CD8-positive, alpha-beta memory T cell (primary cell): ENCODE data around the gene IL1RAPL1. TPM values are rescaled to one million over a fixed set of nuclear protein-coding genes. Genes with fewer than 3 reads are reported as not detected.

Experiments
- CTCF ChIA-PET: fragments of 350-600 bp; sonication (Branson Sonifier 250); formaldehyde crosslinking; loops from one replicate; lab custom pipeline; 2021; ENCODE audit warnings: antibody characterized with exemption; lab: Charles Lee
- POLR2A ChIA-PET: fragments of 350-600 bp; sonication (Branson Sonifier 250); formaldehyde crosslinking; loops from one replicate; lab custom pipeline; 2021; ENCODE audit warnings: antibody characterized with exemption; lab: Charles Lee
- DNase-seq, 5 donors: peaks; one replicate each; pipeline versions ENCODE4 v3.0.0 to v3.0.0-alpha.2; 2020 to 2022; ENCODE audit warnings: mixed read lengths in 1 of 5
- H3K27ac ChIP-seq: one replicate; pipeline ENCODE4 v1.7.0; 2013; ENCODE audit warnings: low read depth, mild to moderate bottlenecking, low read length, moderate library complexity
- H3K27me3 ChIP-seq: 2 replicates; pipeline ENCODE4 v1.7.0; 2013; ENCODE audit warnings: low read length, mild to moderate bottlenecking; ENCODE audit not compliant: insufficient read depth, poor library complexity, severe bottlenecking
- H3K36me3 ChIP-seq: 2 replicates; pipeline ENCODE4 v1.7.0; 2013; ENCODE audit warnings: mild to moderate bottlenecking, low read length, moderate library complexity; ENCODE audit not compliant: insufficient read depth
- H3K4me1 ChIP-seq: 2 replicates; pipeline ENCODE4 v1.7.0; 2013; ENCODE audit warnings: mild to moderate bottlenecking, low read length, moderate library complexity; ENCODE audit not compliant: insufficient read depth
- H3K4me3 ChIP-seq: 2 replicates; pipeline ENCODE4 v1.7.0; 2013; ENCODE audit warnings: mild to moderate bottlenecking, low read length
- H3K9me3 ChIP-seq: 2 replicates; pipeline ENCODE4 v1.7.0; 2013; ENCODE audit warnings: mild to moderate bottlenecking, low read length
- H3K27ac Mint-ChIP-seq, 8 donors: one replicate each; pipeline ENCODE4 v1.8.0; 2020 to 2021; ENCODE audit warnings: mixed read lengths in 8 of 8, mild to moderate bottlenecking in 6 of 8, inconsistent platforms in 3 of 8, moderate library complexity in 3 of 8
- H3K27me3 Mint-ChIP-seq, 2 donors: one replicate each; pipeline ENCODE4 v1.8.0; 2020 to 2021; ENCODE audit warnings: mixed read lengths in 2 of 2, mild to moderate bottlenecking in 1 of 2, moderate library complexity in 1 of 2
- H3K36me3 Mint-ChIP-seq, 3 donors: one replicate each; pipeline ENCODE4 v1.8.0; 2020 to 2021; ENCODE audit warnings: mixed read lengths in 3 of 3, inconsistent platforms in 1 of 3, mild to moderate bottlenecking in 1 of 3
- H3K4me1 Mint-ChIP-seq, 3 donors: one replicate each; pipeline ENCODE4 v1.8.0; 2020 to 2021; ENCODE audit warnings: mixed read lengths in 3 of 3, inconsistent platforms in 1 of 3, mild to moderate bottlenecking in 1 of 3
- H3K4me3 Mint-ChIP-seq, 7 donors: one replicate each; pipeline ENCODE4 v1.8.0; 2020 to 2021; ENCODE audit warnings: mixed read lengths in 7 of 7, mild to moderate bottlenecking in 6 of 7, moderate library complexity in 4 of 7, inconsistent platforms in 2 of 7
- H3K9me3 Mint-ChIP-seq, 5 donors: one replicate each; pipeline ENCODE4 v1.8.0; 2020 to 2022; ENCODE audit warnings: mixed read lengths in 5 of 5, mild to moderate bottlenecking in 3 of 5, moderate library complexity in 2 of 5, inconsistent platforms in 1 of 5
- polyA plus RNA-seq: library from polyadenylated mRNA; unstranded; fragments of 300-500 nt; fragmentation: Illumina TruSeq; gene quantifications from one replicate; pipeline ENCODE4 v1.2.3, GENCODE V29; 2021
- total RNA-seq, 2 experiments: library from RNA; stranded (reverse); gene quantifications; one replicate each; pipeline ENCODE4 v1.2.3, GENCODE V29; 2021

Gene IL1RAPL1
- total and polyA plus RNA-seq, 3 experiments from 2014 or later: not detected

- POLR2A ChIA-PET: no interaction called here
- no peaks in the 10 kb centered on the region for H3K4me1 ChIP-seq
- CTCF ChIA-PET: no interaction called here
These were observed 256.6 kb downstream of the IL1RAPL1 start for GRCh38 chrX:28843817-28844216.

GRCh38 chrX:28847423-28847822 is 260.2 kb downstream of the IL1RAPL1 start:
- Histone ChIP-seq H3K4me1 (no peaks in the 10 kb centered on the region), H3K4me3 (no peak overlapping the region), H3K9me3 (no peaks in the 10 kb centered on the region), H3K27ac (no peak overlapping the region), H3K27me3 (no peaks in the 10 kb centered on the region), H3K36me3 (no peaks in the 10 kb centered on the region)
- no peak for DNase-seq
- peaks cover 0 to 5% (median 4%) of the 10 kb centered on the region in 5 donors for H3K9me3 Mint-ChIP-seq
- H3K36me3 Mint-ChIP-seq: no peaks in the 10 kb centered on the region
- no peak overlapping the region for H3K27ac Mint-ChIP-seq
- no peak overlapping the region for H3K4me3 Mint-ChIP-seq
- H3K4me1 Mint-ChIP-seq: no peaks in the 10 kb centered on the region
- ChIA-PET CTCF (no interaction called here), POLR2A (no interaction called here)
- no peaks in the 10 kb centered on the region for H3K27me3 Mint-ChIP-seq

More at GRCh38 chrX:28843817-28844216, 256.6 kb downstream of the IL1RAPL1 start:
- Mint-ChIP-seq H3K36me3 (no peaks in the 10 kb centered on the region), H3K9me3 (peaks cover 0 to 5% (median 4%) of the 10 kb centered on the region in 5 donors), H3K27me3 (no peaks in the 10 kb centered on the region), H3K4me3 (no peak overlapping the region), H3K4me1 (no peaks in the 10 kb centered on the region), H3K27ac (no peak overlapping the region)
- Histone ChIP-seq H3K36me3 (no peaks in the 10 kb centered on the region), H3K27me3 (no peaks in the 10 kb centered on the region), H3K27ac (no peak overlapping the region), H3K9me3 (no peaks in the 10 kb centered on the region), H3K4me3 (no peak overlapping the region)
- DNase-seq: no peak

GRCh38 chrX:28848707-28849106 is 261.5 kb downstream of the IL1RAPL1 start:
- no peak for DNase-seq
- Histone ChIP-seq H3K9me3 (no peaks in the 10 kb centered on the region), H3K4me1 (no peaks in the 10 kb centered on the region), H3K27ac (no peak overlapping the region), H3K36me3 (no peaks in the 10 kb centered on the region), H3K4me3 (no peak overlapping the region), H3K27me3 (no peaks in the 10 kb centered on the region)
- no peaks in the 10 kb centered on the region for H3K36me3 Mint-ChIP-seq
- no peak overlapping the region for H3K4me3 Mint-ChIP-seq
- peaks cover 0 to 5% (median 5%) of the 10 kb centered on the region in 5 donors for H3K9me3 Mint-ChIP-seq
- no peaks in the 10 kb centered on the region for H3K27me3 Mint-ChIP-seq
- H3K4me1 Mint-ChIP-seq: no peaks in the 10 kb centered on the region
- CTCF ChIA-PET: no interaction called here
- POLR2A ChIA-PET: no interaction called here
- no peak overlapping the region for H3K27ac Mint-ChIP-seq

DNA sequence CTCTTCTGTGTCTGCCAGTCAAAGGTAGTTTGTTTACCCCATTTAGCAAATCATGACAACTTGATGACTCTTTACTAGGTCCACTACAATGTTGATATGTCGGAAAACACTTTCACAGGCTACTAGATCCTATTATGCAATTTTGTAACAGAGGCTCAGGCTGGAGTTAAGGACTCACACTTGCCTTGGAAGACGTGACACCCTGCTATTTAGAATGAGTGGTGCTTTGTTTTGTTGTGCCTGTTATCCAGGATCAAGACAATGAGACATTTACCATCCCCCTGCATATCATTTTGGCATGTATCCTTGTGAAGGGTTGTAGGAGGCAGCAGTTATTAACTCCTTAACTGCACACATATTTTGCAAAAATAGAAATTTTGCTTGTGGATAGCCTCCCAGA is 263.7 kb downstream of the IL1RAPL1 start:
- H3K27me3 ChIP-seq: no peaks in the 10 kb centered on the region
- H3K9me3 Mint-ChIP-seq: peaks cover 3 to 9% (median 5%) of the 10 kb centered on the region in 5 donors
- ChIA-PET CTCF (no interaction called here), POLR2A (no interaction called here)
- H3K27ac ChIP-seq: no peak overlapping the region
- H3K36me3 Mint-ChIP-seq: no peaks in the 10 kb centered on the region
- peaks cover 0 to 1% of the 10 kb centered on the region in 2 donors for H3K27me3 Mint-ChIP-seq
- H3K9me3 ChIP-seq: no peaks in the 10 kb centered on the region
- no peak for DNase-seq
- no peak overlapping the region for H3K27ac Mint-ChIP-seq
- no peaks in the 10 kb centered on the region for H3K4me1 ChIP-seq
- no peak overlapping the region for H3K4me3 ChIP-seq
- no peaks in the 10 kb centered on the region for H3K4me1 Mint-ChIP-seq
- no peak overlapping the region for H3K4me3 Mint-ChIP-seq
- no peaks in the 10 kb centered on the region for H3K36me3 ChIP-seq

GRCh38 chrX:28851871-28852270 is 264.6 kb downstream of the IL1RAPL1 start:
- Histone ChIP-seq H3K4me3 (no peak overlapping the region), H3K27ac (no peak overlapping the region), H3K4me1 (no peaks in the 10 kb centered on the region), H3K36me3 (no peaks in the 10 kb centered on the region), H3K9me3 (no peaks in the 10 kb centered on the region), H3K27me3 (no peaks in the 10 kb centered on the region)
- DNase-seq: no peak
- no peak overlapping the region for H3K4me3 Mint-ChIP-seq
- H3K27ac Mint-ChIP-seq: no peak overlapping the region
- CTCF ChIA-PET: no interaction called here
- POLR2A ChIA-PET: no interaction called here
- no peaks in the 10 kb centered on the region for H3K4me1 Mint-ChIP-seq
- H3K27me3 Mint-ChIP-seq: peaks cover 0 to 1% of the 10 kb centered on the region in 2 donors
- H3K36me3 Mint-ChIP-seq: no peaks in the 10 kb centered on the region
- H3K9me3 Mint-ChIP-seq: peaks cover 3 to 10% (median 7%) of the 10 kb centered on the region in 5 donors

DNA sequence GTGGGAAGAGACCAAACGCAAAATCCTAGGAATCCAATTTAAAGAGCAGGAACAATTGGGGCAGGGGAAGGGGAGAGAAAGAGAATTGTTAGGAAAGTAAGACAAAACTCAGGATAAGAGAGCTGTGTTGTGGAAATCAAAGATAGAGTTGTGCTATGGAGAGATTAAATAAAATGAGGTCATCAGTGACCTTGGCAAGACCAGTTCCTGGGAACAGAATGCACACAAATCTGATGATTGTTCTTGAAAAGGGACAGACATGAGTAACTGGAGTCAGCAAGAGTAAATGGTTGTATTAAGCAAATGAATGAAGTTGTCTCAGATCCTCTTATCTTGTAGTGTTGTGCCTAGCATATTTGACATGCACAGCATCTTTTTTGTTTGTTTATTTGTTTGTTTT is 267.4 kb downstream of the IL1RAPL1 start:
- H3K27ac Mint-ChIP-seq: no peak overlapping the region
- H3K9me3 Mint-ChIP-seq: peaks cover 3 to 11% (median 5%) of the 10 kb centered on the region in 5 donors
- H3K4me1 ChIP-seq: no peaks in the 10 kb centered on the region
- ChIA-PET CTCF (no interaction called here), POLR2A (no interaction called here)
- H3K27ac ChIP-seq: no peak overlapping the region
- H3K36me3 Mint-ChIP-seq: no peaks in the 10 kb centered on the region
- peaks cover 0 to 1% of the 10 kb centered on the region in 2 donors for H3K27me3 Mint-ChIP-seq
- no peaks in the 10 kb centered on the region for H3K9me3 ChIP-seq
- no peak overlapping the region for H3K4me3 Mint-ChIP-seq
- H3K27me3 ChIP-seq: no peaks in the 10 kb centered on the region
- H3K4me3 ChIP-seq: no peak overlapping the region
- DNase-seq: no peak
- no peaks in the 10 kb centered on the region for H3K4me1 Mint-ChIP-seq
- H3K36me3 ChIP-seq: no peaks in the 10 kb centered on the region

- Histone ChIP-seq H3K4me3 (no peak overlapping the region), H3K9me3 (no peaks in the 10 kb centered on the region), H3K27ac (no peak overlapping the region), H3K36me3 (no peaks in the 10 kb centered on the region), H3K4me1 (no peaks in the 10 kb centered on the region), H3K27me3 (no peaks in the 10 kb centered on the region)
- CTCF ChIA-PET: no interaction called here
- POLR2A ChIA-PET: no interaction called here
- DNase-seq: no peak
- no peaks in the 10 kb centered on the region for H3K36me3 Mint-ChIP-seq
- no peaks in the 10 kb centered on the region for H3K27me3 Mint-ChIP-seq
- H3K27ac Mint-ChIP-seq: no peak overlapping the region
- no peak overlapping the region for H3K4me3 Mint-ChIP-seq
- H3K9me3 Mint-ChIP-seq: peaks cover 2 to 5% (median 3%) of the 10 kb centered on the region in 5 donors
- H3K4me1 Mint-ChIP-seq: no peaks in the 10 kb centered on the region
These were observed 289.2 kb downstream of the IL1RAPL1 start for GRCh38 chrX:28876408-28876807.

DNA sequence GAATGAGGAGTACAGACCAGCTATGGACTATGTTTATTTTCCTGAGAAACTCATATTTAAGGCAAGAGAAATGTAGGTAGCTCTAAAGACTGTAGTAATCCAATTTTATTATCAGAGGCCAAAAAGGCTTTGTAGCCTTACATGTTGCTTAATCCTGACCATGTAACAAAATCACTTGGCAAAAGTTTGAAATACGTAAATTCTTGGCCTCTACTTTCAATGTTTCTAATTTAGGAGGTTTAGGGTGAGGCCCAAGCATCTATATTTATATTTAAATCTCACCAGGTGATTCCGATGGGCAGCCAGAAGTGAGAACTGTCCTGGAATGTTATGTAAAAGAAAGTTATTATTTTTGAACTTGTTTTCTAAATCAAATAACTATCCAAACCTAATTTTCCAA is 289.7 kb downstream of the IL1RAPL1 start:
- Mint-ChIP-seq H3K27ac (no peak overlapping the region), H3K4me3 (no peak overlapping the region), H3K36me3 (no peaks in the 10 kb centered on the region), H3K27me3 (no peaks in the 10 kb centered on the region), H3K9me3 (peaks cover 3 to 8% (median 3%) of the 10 kb centered on the region in 5 donors), H3K4me1 (no peaks in the 10 kb centered on the region)
- no peak overlapping the region for H3K27ac ChIP-seq
- no peaks in the 10 kb centered on the region for H3K4me1 ChIP-seq
- no peaks in the 10 kb centered on the region for H3K36me3 ChIP-seq
- no peaks in the 10 kb centered on the region for H3K27me3 ChIP-seq
- H3K4me3 ChIP-seq: no peak overlapping the region
- DNase-seq: no peak
- ChIA-PET POLR2A (no interaction called here), CTCF (no interaction called here)
- no peaks in the 10 kb centered on the region for H3K9me3 ChIP-seq

GRCh38 chrX:28880136-28880535 is 292.9 kb downstream of the IL1RAPL1 start:
- Histone ChIP-seq H3K4me3 (no peak overlapping the region), H3K27ac (no peak overlapping the region), H3K36me3 (no peaks in the 10 kb centered on the region), H3K27me3 (no peaks in the 10 kb centered on the region), H3K9me3 (no peaks in the 10 kb centered on the region), H3K4me1 (no peaks in the 10 kb centered on the region)
- CTCF ChIA-PET: no interaction called here
- Mint-ChIP-seq H3K9me3 (peaks cover 0 to 8% (median 3%) of the 10 kb centered on the region in 5 donors), H3K27me3 (no peaks in the 10 kb centered on the region), H3K36me3 (no peaks in the 10 kb centered on the region), H3K4me1 (no peaks in the 10 kb centered on the region), H3K27ac (no peak overlapping the region), H3K4me3 (no peak overlapping the region)
- POLR2A ChIA-PET: no interaction called here
- no peak for DNase-seq
